ENCODE measurements around the gene PRADC1. TPM values are rescaled to one million over a fixed set of nuclear protein-coding genes. Genes with fewer than 3 reads are reported as not detected.

PRADC1 gene
- total and polyA plus RNA-seq, 2 donors (not counting 3 experiments of a cell fraction or from before 2014, with no cell fraction given) = 19.6 to 32.7 TPM

- Histone ChIP-seq H3K9me1 (replicated peaks; ENCODE audit: control insufficient read depth, extremely low read depth, insufficient read depth, low read length) (no peaks in the 10 kb centered on the region), H3K9ac (replicated peaks; ENCODE audit: extremely low read depth, insufficient read depth, low read length) (peak overlapping the region; percentile 85), H4K20me1 (replicated peaks; ENCODE audit: control insufficient read depth, extremely low read depth, insufficient read depth, low read length) (no peaks in the 10 kb centered on the region), H2AFZ (ENCODE audit: low read depth, low read length) (no peak overlapping the region), H3K4me1 (ENCODE audit: control insufficient read depth, extremely low read depth, insufficient read depth, low read length) (peaks cover 38% of the 10 kb centered on the region), H3K27ac (ENCODE audit: insufficient read depth, low read depth, low read length) (no peak overlapping the region), H3K4me2 (ENCODE audit: insufficient read depth, low read length) (peak overlapping the region; percentile 97), H3K36me3 (ENCODE audit: control insufficient read depth in 2 of 2, extremely low read depth in 1 of 2, insufficient read depth in 2 of 2, low read length in 2 of 2) (peaks cover 0 to 7% of the 10 kb centered on the region in 2 experiments), H3K27me3 (ENCODE audit: control insufficient read depth in 2 of 2, insufficient read depth in 2 of 2, low read length in 2 of 2) (no peaks in the 10 kb centered on the region), H3K79me2 (ENCODE audit: control insufficient read depth, insufficient read depth, low read length) (peaks cover 63% of the 10 kb centered on the region), H3K9me3 (replicated peaks; ENCODE audit: control insufficient read depth, insufficient read depth, low read length) (no peaks in the 10 kb centered on the region), H3K4me3 (replicated peaks in 1 of 3; ENCODE audit: insufficient read depth in 1 of 3, low read depth in 1 of 3, low read length in 3 of 3) (peak overlapping the region; percentile 76 to 90 (median 85))
- intact Hi-C loops (cut with micrococcal nuclease) = no loop called here
- dilution Hi-C loops (cut with MboI; ENCODE audit: extremely low pct_ligation_motif_present, low sequenced_read_pairs) = no loop called here
- no peak for TF ChIP-seq POLR2A (IDR thresholded peaks at IDR 0.05; ENCODE audit: low read depth, low read length)
- TF ChIP-seq MYC (IDR thresholded peaks at IDR 0.05; ENCODE audit: low read depth, low read length) = no peak
- no peak for TF ChIP-seq POLR2AphosphoS5 (IDR thresholded peaks at IDR 0.05; ENCODE audit: insufficient read depth, low read depth, low read length)
- no peak for TF ChIP-seq GATA2 (IDR thresholded peaks at IDR 0.05; ENCODE audit: insufficient read depth, insufficient read length, low read depth, low read length)
- TF ChIP-seq MAX (IDR thresholded peaks at IDR 0.05; ENCODE audit: insufficient read depth, insufficient read length) = no peak
- TF ChIP-seq JUN (IDR thresholded peaks at IDR 0.05; ENCODE audit: borderline replicate concordance, insufficient read depth, insufficient read length, low read depth) = no peak
- TF ChIP-seq CTCF (IDR thresholded peaks at IDR 0.05; ENCODE audit: extremely low read depth in 1 of 2, insufficient read depth in 1 of 2, low read depth in 1 of 2, low read length in 2 of 2) = no peak
- TF ChIP-seq EZH2 (IDR thresholded peaks at IDR 0.05; ENCODE audit: borderline replicate concordance, low read depth, low read length, severe bottlenecking) = no peak
- TF ChIP-seq FOS (IDR thresholded peaks at IDR 0.05; ENCODE audit: borderline replicate concordance, insufficient read depth, low read length) = no peak
- peak; percentile 9 for DNase-seq (ENCODE audit: low read depth, low spot score)
- ChIA-PET POLR2A (interaction anchor here (1.4 kb wide), 1 partner anchor 9 kb away, joined by 3 read pairs; no protein-coding TSS in a partner anchor), CTCF (interaction anchor here (1.0 to 2.8 kb wide), 3 partner anchors 15 to 55 kb away, joined by 3 to 8 read pairs (median 4); no protein-coding TSS in a partner anchor)
- FAIRE-seq = peak; percentile 50
- BruUV-seq (replicated peaks) = no TSS peak
Observed at GRCh38 chr2:73235315-73236028, 2.4 kb upstream of the PRADC1 start.
